K562 (cell line): Measurements from ENCODE around the gene TCF25. TPM values are rescaled to one million over a fixed set of nuclear protein-coding genes. Genes with fewer than 3 reads are reported as not detected.

Experiments used
- ARID2 ChIP-seq: fragments of 450-650 bp; IDR thresholded peaks from 2 replicates; pipeline ENCODE4 v1.6.1; 2017; ENCODE audit warnings: antibody characterized with exemption, mild to moderate bottlenecking
- C11orf30 ChIP-seq: fragments of 450-650 bp; IDR thresholded peaks from 2 replicates; pipeline ENCODE4 v1.6.1; 2016; ENCODE audit warnings: low read depth, mild to moderate bottlenecking
- CCNT2 ChIP-seq: IDR thresholded peaks from 2 replicates; pipeline ENCODE4 v1.6.1; 2011; ENCODE audit warnings: borderline replicate concordance, low read depth, mild to moderate bottlenecking, moderate library complexity, mixed read lengths, low read length; ENCODE audit not compliant: insufficient read length; ENCODE audit errors: extremely low read depth
- CREB3 ChIP-seq: fragments of 450-650 bp; conservative IDR thresholded peaks from 2 replicates; pipeline ENCODE4 v1.6.1; 2016; ENCODE audit warnings: missing genetic modification characterization, low read depth, mild to moderate bottlenecking, missing compliant biosample characterization, moderate library complexity
- HLTF ChIP-seq: fragments of 450-650 bp; IDR thresholded peaks from 2 replicates; pipeline ENCODE4 v1.6.1; 2016
- KHSRP ChIP-seq: fragments of 450-650 bp; IDR thresholded peaks from 2 replicates; pipeline ENCODE4 v1.6.1; 2017
- LCOR ChIP-seq: sonication (generic); formaldehyde crosslinking; IDR thresholded peaks from 2 replicates; pipeline ENCODE4 v1.8.0; 2022; ENCODE audit warnings: mild to moderate bottlenecking, missing genetic modification reagents
- MEF2D ChIP-seq: conservative IDR thresholded peaks from 2 replicates; pipeline ENCODE4 v1.6.1; 2016; ENCODE audit warnings: low read depth, missing genetic modification characterization, missing compliant biosample characterization
- NFXL1 ChIP-seq: fragments of 450-650 bp; formaldehyde crosslinking; IDR thresholded peaks from 2 replicates; pipeline ENCODE4 v1.4.0; 2021; ENCODE audit warnings: mild to moderate bottlenecking
- OTX1 ChIP-seq: fragments of 450-650 bp; formaldehyde crosslinking; IDR thresholded peaks from 2 replicates; pipeline ENCODE4 v1.4.0; 2022; ENCODE audit warnings: mild to moderate bottlenecking
- PBX2 ChIP-seq, 2 experiments: IDR thresholded peaks in 1 of 2; conservative IDR thresholded peaks in 1 of 2; 2 replicates each; pipeline ENCODE4 v1.6.1; 2016; ENCODE audit warnings: low read depth in 2 of 2, mild to moderate bottlenecking in 1 of 2, missing compliant biosample characterization in 1 of 2, missing genetic modification characterization in 1 of 2, moderate library complexity in 1 of 2
- SMAD1 ChIP-seq: fragments of 150-350 bp; IDR thresholded peaks from 2 replicates; pipeline ENCODE4 v1.6.1; 2014; ENCODE audit warnings: low read length, low read depth; ENCODE audit not compliant: partially characterized antibody
- SMARCA5 ChIP-seq: fragments of 450-650 bp; IDR thresholded peaks from 2 replicates; pipeline ENCODE4 v1.6.1; 2016
- SMARCC2 ChIP-seq: fragments of 450-650 bp; IDR thresholded peaks from 2 replicates; pipeline ENCODE4 v1.6.1; 2017; ENCODE audit warnings: antibody characterized with exemption, moderate library complexity, mild to moderate bottlenecking, low read depth
- SP1 ChIP-seq: sonication (generic); formaldehyde crosslinking; IDR thresholded peaks from 2 replicates; pipeline ENCODE4 v1.8.1; 2022; ENCODE audit warnings: mild to moderate bottlenecking, missing genetic modification reagents
- TAF7 ChIP-seq: fragments of 450-650 bp; IDR thresholded peaks from 2 replicates; pipeline ENCODE4 v1.6.1; 2016; ENCODE audit warnings: missing genetic modification characterization, missing compliant biosample characterization
- ZBTB17 ChIP-seq: fragments of 450-650 bp; formaldehyde crosslinking; IDR thresholded peaks from 2 replicates; pipeline ENCODE4 v1.4.0; 2020; ENCODE audit warnings: mild to moderate bottlenecking
- ZBTB49 ChIP-seq: sonication (generic); formaldehyde crosslinking; IDR thresholded peaks from 2 replicates; pipeline ENCODE4 v1.8.0; 2022; ENCODE audit warnings: missing genetic modification reagents, mild to moderate bottlenecking, borderline replicate concordance
- ZNF121 ChIP-seq: sonication (generic); formaldehyde crosslinking; conservative IDR thresholded peaks from 2 replicates; pipeline ENCODE4 v1.8.0; 2022; ENCODE audit warnings: missing genetic modification reagents
- ZNF146 ChIP-seq: IDR thresholded peaks from one replicate; pipeline ENCODE4 v1.6.1; 2018; ENCODE audit warnings: missing compliant biosample characterization; ENCODE audit not compliant: unreplicated experiment
- ZNF347 ChIP-seq: fragments of 450-650 bp; formaldehyde crosslinking; IDR thresholded peaks from 2 replicates; pipeline ENCODE4 v1.4.0; 2020; ENCODE audit warnings: low read depth, mild to moderate bottlenecking, moderate library complexity
- ZNF77 ChIP-seq: fragments of 250-450 bp; sonication (Bioruptor Pico); IDR thresholded peaks from 2 replicates; pipeline ENCODE4 v1.5.0; 2020
- polyA plus RNA-seq, 8 experiments: library from polyadenylated mRNA; depleted of rRNA in 4 of 8; stranded (reverse) in 5 of 8; unstranded in 3 of 8; fragments of >200 nt; fragmentation: Nextera tagmentation in 2 of 8; fragmentation: Illumina TruSeq in 1 of 8; extraction: Ambion mirVana in 2 of 8; extraction: Trizol in 1 of 8; gene quantifications; 2 replicates each; pipeline versions ENCODE4 v1.2.1 to v1.2.3, GENCODE V29; 2011 to 2014; ENCODE audit warnings: inconsistent platforms in 1 of 8, missing spikeins in 1 of 8
- total RNA-seq, 7 experiments: library from RNA; depleted of rRNA in 6 of 7; stranded (reverse); fragments of >200 nt in 6 of 7; fragmentation: Illumina TruSeq in 2 of 7; extraction: Trizol in 2 of 7; gene quantifications; 2 replicates each; pipeline versions ENCODE4 v1.2.1 to v1.2.3, GENCODE V29; 2011 to 2021; ENCODE audit warnings: low replicate concordance in 1 of 7

TCF25 gene
- total and polyA plus RNA-seq, 9 of the 15 experiments (the other 6 are each of a cell fraction or from before 2014, with no cell fraction given): 9.0 to 154 (median 83.8) TPM

GRCh38 chr16:89873972-89874689 is 739 bp downstream of the TCF25 start (continued):
- TF ChIP-seq ZBTB49 (CRISPR knock-in tag): no peak
- TF ChIP-seq KHSRP: no peak
- no peak for TF ChIP-seq OTX1 (CRISPR knock-in tag)
- no peak for TF ChIP-seq NFXL1 (CRISPR knock-in tag)
- TF ChIP-seq PBX2 (CRISPR knock-in tag; IDR thresholded peaks at IDR 0.05; ENCODE audit: low read depth): no peak
- no peak for TF ChIP-seq PBX2 (tag; conservative IDR thresholded peaks at IDR 0.05; ENCODE audit: low read depth)
- no peak for TF ChIP-seq CREB3 (tag)
- TF ChIP-seq LCOR (CRISPR knock-in tag): no peak
- no peak for TF ChIP-seq ARID2
- TF ChIP-seq ZNF121 (CRISPR knock-in tag): no peak
- no peak for TF ChIP-seq ZBTB17 (CRISPR knock-in tag)
- TF ChIP-seq HLTF: no peak
- TF ChIP-seq ZNF77 (CRISPR knock-in tag): no peak
- TF ChIP-seq ZNF146 (CRISPR knock-in tag): no peak
- no peak for TF ChIP-seq C11orf30
- TF ChIP-seq SMARCC2: no peak
- TF ChIP-seq TAF7 (tag): no peak
- no peak for TF ChIP-seq SMARCA5
- TF ChIP-seq ZNF347 (CRISPR knock-in tag): no peak
- TF ChIP-seq SMAD1: no peak
- no peak for TF ChIP-seq MEF2D (tag)
- TF ChIP-seq CCNT2: peak; percentile 69
- peak; percentile 91 for TF ChIP-seq SP1
- TF ChIP-seq, all 486 proteins: peak for 41
